LNCaP clone FGC (cell line): ENCODE measurements around the gene ARID4B.

Source experiments
- DNase-seq: peaks from one replicate; pipeline ENCODE4 v3.0.0-alpha.2; 2011; ENCODE audit warnings: low read depth
- H3K4me3 ChIP-seq: 2 replicates; pipeline ENCODE4 v1.5.1; 2011; ENCODE audit warnings: mild to moderate bottlenecking, low read depth, low read length, control low read depth
- TF ChIP-seq, protein P1 (sequence below): IDR thresholded peaks from 2 replicates; pipeline ENCODE4 v1.5.1; 2012; ENCODE audit warnings: mild to moderate bottlenecking; ENCODE audit not compliant: control insufficient read depth, insufficient read depth; ENCODE audit errors: extremely low read depth

Gene ARID4B

GRCh38 chr1:235244974-235245592 is 82.9 kb downstream of the ARID4B start:
- DNase-seq: no peak
- no peak overlapping the region for H3K4me3 ChIP-seq
- TF ChIP-seq, protein P1, sequence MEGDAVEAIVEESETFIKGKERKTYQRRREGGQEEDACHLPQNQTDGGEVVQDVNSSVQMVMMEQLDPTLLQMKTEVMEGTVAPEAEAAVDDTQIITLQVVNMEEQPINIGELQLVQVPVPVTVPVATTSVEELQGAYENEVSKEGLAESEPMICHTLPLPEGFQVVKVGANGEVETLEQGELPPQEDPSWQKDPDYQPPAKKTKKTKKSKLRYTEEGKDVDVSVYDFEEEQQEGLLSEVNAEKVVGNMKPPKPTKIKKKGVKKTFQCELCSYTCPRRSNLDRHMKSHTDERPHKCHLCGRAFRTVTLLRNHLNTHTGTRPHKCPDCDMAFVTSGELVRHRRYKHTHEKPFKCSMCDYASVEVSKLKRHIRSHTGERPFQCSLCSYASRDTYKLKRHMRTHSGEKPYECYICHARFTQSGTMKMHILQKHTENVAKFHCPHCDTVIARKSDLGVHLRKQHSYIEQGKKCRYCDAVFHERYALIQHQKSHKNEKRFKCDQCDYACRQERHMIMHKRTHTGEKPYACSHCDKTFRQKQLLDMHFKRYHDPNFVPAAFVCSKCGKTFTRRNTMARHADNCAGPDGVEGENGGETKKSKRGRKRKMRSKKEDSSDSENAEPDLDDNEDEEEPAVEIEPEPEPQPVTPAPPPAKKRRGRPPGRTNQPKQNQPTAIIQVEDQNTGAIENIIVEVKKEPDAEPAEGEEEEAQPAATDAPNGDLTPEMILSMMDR: no peak

GRCh38 chr1:235240960-235241359 is 87.0 kb downstream of the ARID4B start:
- no peak overlapping the region for H3K4me3 ChIP-seq
- TF ChIP-seq, protein P1: no peak
- no peak for DNase-seq

GRCh38 chr1:235239851-235240250 is 88.1 kb downstream of the ARID4B start:
- no peak for DNase-seq
- TF ChIP-seq, protein P1: no peak
- H3K4me3 ChIP-seq: no peak overlapping the region

- DNase-seq: no peak
- TF ChIP-seq, protein P1: no peak
These were observed 89.4 kb downstream of the ARID4B start for GRCh38 chr1:235238558-235238957.

GRCh38 chr1:235236128-235236527 is 91.9 kb downstream of the ARID4B start:
- H3K4me3 ChIP-seq: no peak overlapping the region
- TF ChIP-seq, protein P1: no peak
- no peak for DNase-seq

More at GRCh38 chr1:235238558-235238957, 89.4 kb downstream of the ARID4B start:
- no peak overlapping the region for H3K4me3 ChIP-seq

- no peak overlapping the region for H3K4me3 ChIP-seq
- TF ChIP-seq, protein P1: no peak
- DNase-seq: no peak
These were observed 98.1 kb downstream of the ARID4B start for GRCh38 chr1:235229868-235230267.

GRCh38 chr1:235227414-235227813 is 100.6 kb downstream of the ARID4B start:
- no peak overlapping the region for H3K4me3 ChIP-seq
- DNase-seq: peak; percentile 57
- TF ChIP-seq, protein P1: no peak
